Hepatocyte (in vitro differentiated cells): Measurements from ENCODE around the gene CCR2. TPM values are rescaled to one million over a fixed set of nuclear protein-coding genes. Genes with fewer than 3 reads are reported as not detected.
A peak's percentile ranks its signal among the peaks of the same experiment; 100 is the strongest.

Experiments used
- DNase-seq: peaks from one replicate; pipeline ENCODE4 v3.0.0-alpha.2; 2016; ENCODE audit warnings: low spot score
- H2AFZ ChIP-seq: fragments of 200-600 bp; sonication (generic); 2 replicates; pipeline ENCODE4 v1.6.0; 2016; ENCODE audit warnings: antibody characterized with exemption, mild to moderate bottlenecking
- H3K27ac ChIP-seq: fragments of 200-600 bp; sonication (generic); 2 replicates; pipeline ENCODE4 v1.5.1; 2016; ENCODE audit warnings: mild to moderate bottlenecking
- H3K27me3 ChIP-seq: fragments of 200-600 bp; sonication (generic); 2 replicates; pipeline ENCODE4 v1.6.1; 2016
- H3K36me3 ChIP-seq: fragments of 200-600 bp; sonication (generic); replicated peaks from 2 replicates; pipeline ENCODE4 v1.5.1; 2016; ENCODE audit warnings: low read depth; ENCODE audit not compliant: insufficient read depth
- H3K4me1 ChIP-seq: fragments of 200-600 bp; sonication (generic); 2 replicates; pipeline ENCODE4 v1.5.1; 2016; ENCODE audit warnings: mild to moderate bottlenecking, moderate library complexity; ENCODE audit not compliant: insufficient read depth
- H3K4me2 ChIP-seq: fragments of 200-600 bp; sonication (generic); 2 replicates; pipeline ENCODE4 v1.6.0; 2016
- H3K4me3 ChIP-seq: fragments of 200-600 bp; sonication (generic); 2 replicates; pipeline ENCODE4 v1.5.1; 2016; ENCODE audit warnings: mild to moderate bottlenecking
- H3K79me2 ChIP-seq: fragments of 200-600 bp; sonication (generic); 2 replicates; pipeline ENCODE4 v1.6.0; 2017; ENCODE audit warnings: mild to moderate bottlenecking
- H3K9me2 ChIP-seq: fragments of 200-600 bp; sonication (generic); replicated peaks from 2 replicates; pipeline ENCODE4 v1.6.0; 2017; ENCODE audit warnings: mild to moderate bottlenecking; ENCODE audit not compliant: insufficient read depth
- H3K9me3 ChIP-seq: fragments of 200-600 bp; sonication (generic); 2 replicates; pipeline ENCODE4 v1.5.1; 2016; ENCODE audit warnings: low read depth, mild to moderate bottlenecking
- H4K20me1 ChIP-seq: fragments of 200-600 bp; sonication (generic); 2 replicates; pipeline ENCODE4 v1.6.0; 2016; ENCODE audit warnings: mild to moderate bottlenecking; ENCODE audit not compliant: insufficient read depth, poor library complexity, severe bottlenecking
- CTCF ChIP-seq: fragments of 200-600 bp; sonication (generic); IDR thresholded peaks from 2 replicates; pipeline ENCODE4 v1.5.1; 2016; ENCODE audit warnings: antibody characterized with exemption, mild to moderate bottlenecking; ENCODE audit not compliant: poor library complexity
- EZH2 ChIP-seq: fragments of 200-600 bp; sonication (generic); IDR thresholded peaks from 2 replicates; pipeline ENCODE4 v1.6.1; 2016; ENCODE audit warnings: antibody characterized with exemption, mild to moderate bottlenecking, borderline replicate concordance
- EZH2phosphoT487 ChIP-seq: fragments of 200-600 bp; sonication (generic); IDR thresholded peaks from one replicate; pipeline ENCODE4 v1.6.1; 2018; ENCODE audit warnings: antibody characterized with exemption, mild to moderate bottlenecking, low read depth, moderate library complexity; ENCODE audit not compliant: unreplicated experiment, severe bottlenecking
- WGBS: methylation state at CpG from one replicate; pipeline ENCODE4 v1.1.6; 2016; ENCODE audit warnings: low lambda C conversion rate; ENCODE audit errors: missing lambda C conversion rate; 5-methylcytosine and 5-hydroxymethylcytosine counted together
- polyA plus RNA-seq: library from polyadenylated mRNA; unstranded; fragments of >200 nt; fragmentation: Nextera tagmentation; extraction: Ambion mirVana; gene quantifications from 2 replicates; pipeline ENCODE4 v1.2.1, GENCODE V29; 2016
- total RNA-seq: library from RNA; depleted of rRNA; stranded (reverse); fragments of >200 nt; gene quantifications from 2 replicates; pipeline ENCODE4 v1.2.3, GENCODE V29; 2014

Gene CCR2
- total and polyA plus RNA-seq, 2 experiments from 2014 or later: 0.23 TPM; not detected in 1

GRCh38 chr3:46334741-46335478, 19.0 kb upstream of the CCR2 start:
- H4K20me1 ChIP-seq: no peaks in the 10 kb centered on the region
- H3K9me2 ChIP-seq: no peaks in the 10 kb centered on the region
- WGBS: 34% methylated on average over 4 of the region's 4 CpGs
- H3K27ac ChIP-seq: peak overlapping the region; percentile 85
- no peaks in the 10 kb centered on the region for H3K36me3 ChIP-seq
- no peak overlapping the region for H3K4me3 ChIP-seq
- no peaks in the 10 kb centered on the region for H3K9me3 ChIP-seq
- H3K79me2 ChIP-seq: no peaks in the 10 kb centered on the region
- H3K4me1 ChIP-seq: peaks cover 7% of the 10 kb centered on the region
- peak; percentile 49 for DNase-seq
- TF ChIP-seq CTCF: no peak
- TF ChIP-seq EZH2: no peak
- TF ChIP-seq EZH2phosphoT487: no peak
- H3K27me3 ChIP-seq: no peaks in the 10 kb centered on the region
- H2AFZ ChIP-seq: no peak overlapping the region
- H3K4me2 ChIP-seq: peak overlapping the region; percentile 61

GRCh38 chr3:46335541-46335940, 18.4 kb upstream of the CCR2 start:
- no peak for TF ChIP-seq EZH2
- Histone ChIP-seq H3K27ac (peak overlapping the region; percentile 85), H2AFZ (no peak overlapping the region), H3K9me3 (no peaks in the 10 kb centered on the region), H3K36me3 (no peaks in the 10 kb centered on the region), H3K4me1 (peaks cover 7% of the 10 kb centered on the region), H4K20me1 (no peaks in the 10 kb centered on the region), H3K9me2 (no peaks in the 10 kb centered on the region), H3K27me3 (no peaks in the 10 kb centered on the region), H3K79me2 (no peaks in the 10 kb centered on the region), H3K4me3 (no peak overlapping the region), H3K4me2 (peak overlapping the region; percentile 61)
- peak; percentile 21 for DNase-seq
- WGBS: 45% methylated on average over 3 of the region's 3 CpGs

GRCh38 chr3:46337911-46338310, 16.0 kb upstream of the CCR2 start:
- Histone ChIP-seq H3K27ac (no peak overlapping the region), H3K27me3 (no peaks in the 10 kb centered on the region), H3K4me3 (no peak overlapping the region), H3K4me1 (peaks cover 7% of the 10 kb centered on the region), H3K9me3 (no peaks in the 10 kb centered on the region), H3K79me2 (no peaks in the 10 kb centered on the region), H4K20me1 (no peaks in the 10 kb centered on the region), H2AFZ (no peak overlapping the region), H3K36me3 (no peaks in the 10 kb centered on the region), H3K4me2 (no peak overlapping the region), H3K9me2 (no peaks in the 10 kb centered on the region)
- no peak for TF ChIP-seq EZH2phosphoT487
- TF ChIP-seq CTCF: no peak
- TF ChIP-seq EZH2: no peak
- DNase-seq: no peak

GRCh38 chr3:46338840-46339239, 15.1 kb upstream of the CCR2 start:
- WGBS: 95% methylated on average over 1 of the region's 1 CpG
- H3K9me3 ChIP-seq: no peaks in the 10 kb centered on the region
- TF ChIP-seq CTCF (no peak), EZH2 (no peak), EZH2phosphoT487 (no peak)
- no peak for DNase-seq
- H3K4me1 ChIP-seq: peaks cover 7% of the 10 kb centered on the region
- H4K20me1 ChIP-seq: no peaks in the 10 kb centered on the region
- H3K9me2 ChIP-seq: no peaks in the 10 kb centered on the region
- no peaks in the 10 kb centered on the region for H3K79me2 ChIP-seq
- H2AFZ ChIP-seq: no peak overlapping the region
- no peaks in the 10 kb centered on the region for H3K36me3 ChIP-seq
- H3K27me3 ChIP-seq: no peaks in the 10 kb centered on the region
- H3K27ac ChIP-seq: no peak overlapping the region
- H3K4me3 ChIP-seq: no peak overlapping the region
- H3K4me2 ChIP-seq: no peak overlapping the region
